ENCODE measurements around the gene ACKR1. TPM values are rescaled to one million over a fixed set of nuclear protein-coding genes. Genes with fewer than 3 reads are reported as not detected.

ACKR1 gene
- total RNA-seq, 2 donors from 2014 or later: 123 to 177 TPM

DNA sequence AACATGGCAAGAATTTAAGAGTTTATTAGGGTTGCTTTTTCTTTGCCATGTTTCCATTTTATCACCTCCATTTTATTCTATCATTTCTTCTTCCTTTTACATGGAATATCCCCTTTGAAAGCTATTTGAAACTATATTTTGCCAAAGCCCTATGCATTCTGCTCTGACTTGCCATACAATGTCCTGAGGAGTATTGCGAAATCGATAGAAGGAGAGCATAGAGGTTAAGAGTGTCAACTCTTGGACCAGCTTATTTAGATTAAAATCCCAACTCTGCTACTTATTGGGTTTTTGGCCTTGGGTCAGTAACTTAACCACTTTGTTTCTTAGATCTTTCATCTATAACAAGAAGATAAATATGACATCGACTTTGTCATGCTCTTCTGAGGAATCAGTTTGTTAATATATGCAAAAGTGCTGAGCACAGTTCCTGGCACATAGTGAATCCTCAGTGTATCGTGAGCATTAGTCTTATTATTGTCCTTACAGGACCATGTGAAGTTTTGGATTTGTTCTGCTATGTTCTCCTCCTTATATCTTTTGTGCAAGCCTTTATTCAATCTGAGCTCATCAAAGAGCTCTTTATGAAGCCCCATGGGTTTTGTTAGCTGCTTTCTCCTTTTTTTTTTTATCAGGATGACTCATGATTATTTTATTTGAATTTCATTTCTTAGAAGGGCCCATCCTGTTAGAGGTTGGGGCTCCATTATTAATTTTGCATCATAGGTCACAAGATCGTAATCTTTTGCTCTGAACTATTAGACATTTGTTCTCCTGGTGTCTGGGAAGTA, 17.6 kb downstream of the ACKR1 start:
- no peak for ATAC-seq (ENCODE audit: insufficient number of reproducible peaks, low FRiP score, low read depth)

DNA sequence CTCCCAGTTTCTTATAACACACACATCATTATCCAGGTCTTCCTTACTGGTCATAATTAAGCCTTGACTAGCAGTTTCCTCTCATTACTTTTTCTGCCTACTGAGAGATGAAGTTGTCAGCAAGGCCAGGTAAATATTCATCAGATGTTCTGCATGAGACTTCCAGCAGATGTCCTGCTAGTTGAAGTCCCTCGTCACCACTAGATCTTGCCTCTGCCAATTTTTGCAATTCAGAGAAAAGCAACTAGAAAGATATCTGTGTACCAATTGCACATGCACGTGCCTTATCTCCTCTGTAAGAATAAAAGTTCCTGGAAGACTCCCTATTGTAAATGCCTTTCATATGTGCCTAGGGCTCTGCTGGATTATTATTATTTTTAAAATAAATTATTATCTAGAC, 18.3 kb downstream of the ACKR1 start:
- Histone ChIP-seq H3K4me1 (ENCODE audit: control insufficient read depth in 1 of 2, low read depth in 2 of 2) (no peaks in the 10 kb centered on the region), H3K9me3 (no peaks in the 10 kb centered on the region), H3K4me3 (no peak overlapping the region), H3K27ac (no peak overlapping the region), H3K27me3 (replicated peaks; ENCODE audit: insufficient read depth) (no peaks in the 10 kb centered on the region), H3K36me3 (no peaks in the 10 kb centered on the region)
- TF ChIP-seq, protein P1, sequence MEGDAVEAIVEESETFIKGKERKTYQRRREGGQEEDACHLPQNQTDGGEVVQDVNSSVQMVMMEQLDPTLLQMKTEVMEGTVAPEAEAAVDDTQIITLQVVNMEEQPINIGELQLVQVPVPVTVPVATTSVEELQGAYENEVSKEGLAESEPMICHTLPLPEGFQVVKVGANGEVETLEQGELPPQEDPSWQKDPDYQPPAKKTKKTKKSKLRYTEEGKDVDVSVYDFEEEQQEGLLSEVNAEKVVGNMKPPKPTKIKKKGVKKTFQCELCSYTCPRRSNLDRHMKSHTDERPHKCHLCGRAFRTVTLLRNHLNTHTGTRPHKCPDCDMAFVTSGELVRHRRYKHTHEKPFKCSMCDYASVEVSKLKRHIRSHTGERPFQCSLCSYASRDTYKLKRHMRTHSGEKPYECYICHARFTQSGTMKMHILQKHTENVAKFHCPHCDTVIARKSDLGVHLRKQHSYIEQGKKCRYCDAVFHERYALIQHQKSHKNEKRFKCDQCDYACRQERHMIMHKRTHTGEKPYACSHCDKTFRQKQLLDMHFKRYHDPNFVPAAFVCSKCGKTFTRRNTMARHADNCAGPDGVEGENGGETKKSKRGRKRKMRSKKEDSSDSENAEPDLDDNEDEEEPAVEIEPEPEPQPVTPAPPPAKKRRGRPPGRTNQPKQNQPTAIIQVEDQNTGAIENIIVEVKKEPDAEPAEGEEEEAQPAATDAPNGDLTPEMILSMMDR (IDR thresholded peaks at IDR 0.05): no peak
- DNase-seq (ENCODE audit: low spot score): no peak
- ATAC-seq (ENCODE audit: insufficient number of reproducible peaks, low FRiP score, low read depth): no peak

More for the DNA sequence above, 17.6 kb downstream of the ACKR1 start:
- H3K4me3 ChIP-seq: no peak overlapping the region
- no peaks in the 10 kb centered on the region for H3K9me3 ChIP-seq
- no peaks in the 10 kb centered on the region for H3K36me3 ChIP-seq
- TF ChIP-seq, protein P1 (IDR thresholded peaks at IDR 0.05): no peak
- no peak for DNase-seq (ENCODE audit: low spot score)
- H3K4me1 ChIP-seq (ENCODE audit: control insufficient read depth in 1 of 2, low read depth in 2 of 2): no peaks in the 10 kb centered on the region
- H3K27me3 ChIP-seq (replicated peaks; ENCODE audit: insufficient read depth): no peaks in the 10 kb centered on the region
- no peak overlapping the region for H3K27ac ChIP-seq

DNA sequence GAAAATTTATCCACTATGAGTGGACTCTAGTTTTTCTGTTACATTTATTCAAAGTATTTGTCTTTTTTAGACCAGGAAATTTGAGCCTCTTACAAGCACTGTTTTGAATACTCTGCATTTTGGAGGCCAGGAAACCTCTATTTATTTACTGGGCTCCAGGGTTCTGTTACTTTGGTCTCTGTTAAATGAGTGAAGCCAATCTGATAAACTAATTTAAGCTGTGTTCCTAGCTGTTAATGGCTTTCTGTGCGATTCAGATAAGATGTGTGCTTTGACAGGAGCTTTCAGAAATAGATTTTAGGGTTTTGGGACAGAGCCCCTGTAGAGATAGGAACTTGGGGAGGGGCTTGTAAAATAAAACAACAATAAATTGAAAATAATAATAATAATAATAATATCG, 23.9 kb downstream of the ACKR1 start:
- TF ChIP-seq, protein P1 (IDR thresholded peaks at IDR 0.05): no peak
- ATAC-seq (ENCODE audit: insufficient number of reproducible peaks, low FRiP score, low read depth): no peak

DNA sequence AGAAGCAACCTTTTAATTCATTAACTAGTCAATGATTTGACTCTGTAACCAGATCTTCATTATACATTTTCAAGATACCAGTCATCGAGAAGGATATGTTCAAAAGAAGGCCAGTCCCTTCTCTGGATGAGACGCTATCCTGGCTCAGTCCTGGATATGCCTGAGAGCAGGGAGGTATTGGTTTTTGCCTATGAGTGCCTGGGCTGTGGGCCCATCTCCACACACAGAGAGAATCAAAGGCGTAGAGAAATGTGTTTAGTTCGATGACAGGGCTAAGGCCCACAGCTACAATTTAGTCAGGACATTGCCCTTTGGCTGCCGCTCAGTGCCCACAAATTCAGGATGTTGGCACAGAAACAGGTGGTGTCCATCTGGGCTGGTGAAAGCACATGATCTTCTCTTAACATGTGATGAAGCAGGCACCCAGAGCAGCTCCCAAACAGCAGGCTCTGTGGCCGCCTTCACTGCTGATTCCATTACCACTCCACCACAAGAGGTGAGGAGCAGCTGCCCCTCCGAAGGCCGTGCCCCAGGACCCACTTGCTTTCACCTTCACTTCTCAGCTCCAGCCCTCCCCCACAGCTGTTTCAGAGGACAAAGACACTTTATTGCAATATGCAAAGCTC, 24.7 kb downstream of the ACKR1 start:
- ATAC-seq (ENCODE audit: insufficient number of reproducible peaks, low FRiP score, low read depth) (no peak), DNase-seq (ENCODE audit: low spot score) (no peak)
- H3K9me3 ChIP-seq: no peaks in the 10 kb centered on the region
- no peak overlapping the region for H3K4me3 ChIP-seq
- no peaks in the 10 kb centered on the region for H3K36me3 ChIP-seq
- TF ChIP-seq, protein P1 (IDR thresholded peaks at IDR 0.05): no peak
- no peaks in the 10 kb centered on the region for H3K4me1 ChIP-seq (ENCODE audit: control insufficient read depth in 1 of 2, low read depth in 2 of 2)
- H3K27ac ChIP-seq: no peak overlapping the region
- no peaks in the 10 kb centered on the region for H3K27me3 ChIP-seq (replicated peaks; ENCODE audit: insufficient read depth)

More for the DNA sequence above, 23.9 kb downstream of the ACKR1 start:
- H3K36me3 ChIP-seq: no peaks in the 10 kb centered on the region
- H3K4me3 ChIP-seq: no peak overlapping the region
- H3K9me3 ChIP-seq: no peaks in the 10 kb centered on the region
- no peak for DNase-seq (ENCODE audit: low spot score)
- H3K4me1 ChIP-seq (ENCODE audit: control insufficient read depth in 1 of 2, low read depth in 2 of 2): no peaks in the 10 kb centered on the region
- no peak overlapping the region for H3K27ac ChIP-seq
- H3K27me3 ChIP-seq (replicated peaks; ENCODE audit: insufficient read depth): no peaks in the 10 kb centered on the region

DNA sequence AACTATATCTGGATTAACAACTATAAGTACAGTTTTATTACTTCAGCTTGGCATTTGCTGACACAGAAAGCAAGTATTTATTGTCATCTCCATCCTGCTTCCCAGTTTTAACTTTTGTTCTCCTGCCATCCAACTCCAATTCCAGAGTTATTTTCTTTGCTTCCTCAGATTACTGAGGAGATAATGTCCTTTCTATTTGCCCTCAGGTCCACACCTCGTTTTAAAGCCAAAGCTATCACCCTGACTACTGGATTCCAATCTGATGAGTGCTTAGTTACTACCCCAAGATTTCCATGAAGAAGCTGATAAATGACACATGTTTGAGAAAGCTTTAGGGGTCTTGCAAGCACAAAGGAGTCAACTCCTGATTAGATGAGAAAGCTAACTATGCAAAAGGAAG, 25.2 kb downstream of the ACKR1 start:
- no peak overlapping the region for H3K27ac ChIP-seq
- TF ChIP-seq, protein P1 (IDR thresholded peaks at IDR 0.05): no peak

More for the DNA sequence above, 25.2 kb downstream of the ACKR1 start:
- Histone ChIP-seq H3K4me3 (no peak overlapping the region), H3K4me1 (ENCODE audit: control insufficient read depth in 1 of 2, low read depth in 2 of 2) (no peaks in the 10 kb centered on the region), H3K36me3 (no peaks in the 10 kb centered on the region), H3K9me3 (no peaks in the 10 kb centered on the region), H3K27me3 (replicated peaks; ENCODE audit: insufficient read depth) (no peaks in the 10 kb centered on the region)
- no peak for ATAC-seq (ENCODE audit: insufficient number of reproducible peaks, low FRiP score, low read depth)
- DNase-seq (ENCODE audit: low spot score): no peak

Data from thoracic aorta (tissue), 2 donors.